IPS-15b (cell line): Measurements from ENCODE around the gene CSF1R.

ENCODE experiments used
- H3K27me3 ChIP-seq: one replicate; pipeline ENCODE4 v1.6.1; 2013; ENCODE audit warnings: low read length; ENCODE audit not compliant: control insufficient read depth, insufficient read depth
- H3K36me3 ChIP-seq: one replicate; pipeline ENCODE4 v1.6.1; 2013; ENCODE audit warnings: low read length; ENCODE audit not compliant: control insufficient read depth, insufficient read depth
- H3K4me1 ChIP-seq: one replicate; pipeline ENCODE4 v1.6.1; 2013; ENCODE audit warnings: mild to moderate bottlenecking, low read length; ENCODE audit not compliant: control insufficient read depth, insufficient read depth
- H3K4me3 ChIP-seq: one replicate; pipeline ENCODE4 v1.5.1; 2013; ENCODE audit warnings: low read depth, low read length
- H3K9ac ChIP-seq: one replicate; pipeline ENCODE4 v1.6.1; 2013; ENCODE audit warnings: low read depth, mild to moderate bottlenecking, low read length
- H3K9me3 ChIP-seq: one replicate; pipeline ENCODE4 v1.6.1; 2013; ENCODE audit warnings: mild to moderate bottlenecking, low read length; ENCODE audit not compliant: control insufficient read depth, insufficient read depth

The CSF1R gene

GRCh38 chr5:150022681-150023080 is 63.7 kb downstream of the CSF1R start:
- Histone ChIP-seq H3K9me3 (no peaks in the 10 kb centered on the region), H3K27me3 (no peaks in the 10 kb centered on the region), H3K9ac (no peak overlapping the region), H3K36me3 (peaks cover 25% of the 10 kb centered on the region), H3K4me1 (no peaks in the 10 kb centered on the region), H3K4me3 (no peak overlapping the region)

GRCh38 chr5:150022158-150022531 is 64.2 kb downstream of the CSF1R start:
- Histone ChIP-seq H3K9me3 (no peaks in the 10 kb centered on the region), H3K9ac (no peak overlapping the region), H3K4me1 (no peaks in the 10 kb centered on the region), H3K36me3 (peaks cover 24% of the 10 kb centered on the region), H3K4me3 (no peak overlapping the region), H3K27me3 (no peaks in the 10 kb centered on the region)

GRCh38 chr5:150021491-150022157 is 64.7 kb downstream of the CSF1R start:
- Histone ChIP-seq H3K27me3 (no peaks in the 10 kb centered on the region), H3K4me1 (no peaks in the 10 kb centered on the region), H3K9ac (no peak overlapping the region), H3K4me3 (no peak overlapping the region), H3K9me3 (no peaks in the 10 kb centered on the region), H3K36me3 (peaks cover 19% of the 10 kb centered on the region)

- no peaks in the 10 kb centered on the region for H3K4me1 ChIP-seq
- H3K27me3 ChIP-seq = no peaks in the 10 kb centered on the region
- peaks cover 17% of the 10 kb centered on the region for H3K36me3 ChIP-seq
- no peak overlapping the region for H3K4me3 ChIP-seq
- no peaks in the 10 kb centered on the region for H3K9me3 ChIP-seq
- H3K9ac ChIP-seq = no peak overlapping the region
Observed at GRCh38 chr5:150020249-150020648, 66.1 kb downstream of the CSF1R start.

GRCh38 chr5:150017226-150018005 is 68.9 kb downstream of the CSF1R start:
- Histone ChIP-seq H3K9me3 (peaks cover 3% of the 10 kb centered on the region), H3K36me3 (peaks cover 17% of the 10 kb centered on the region), H3K27me3 (no peaks in the 10 kb centered on the region), H3K9ac (no peak overlapping the region), H3K4me3 (no peak overlapping the region), H3K4me1 (no peaks in the 10 kb centered on the region)

GRCh38 chr5:150016537-150016936 is 69.8 kb downstream of the CSF1R start:
- Histone ChIP-seq H3K4me3 (no peak overlapping the region), H3K9ac (no peak overlapping the region), H3K4me1 (no peaks in the 10 kb centered on the region), H3K36me3 (peaks cover 18% of the 10 kb centered on the region), H3K9me3 (peaks cover 3% of the 10 kb centered on the region), H3K27me3 (no peaks in the 10 kb centered on the region)

- no peak overlapping the region for H3K4me3 ChIP-seq
Observed at GRCh38 chr5:150015415-150015814, 70.9 kb downstream of the CSF1R start.

GRCh38 chr5:150014456-150014855 is 71.9 kb downstream of the CSF1R start:
- Histone ChIP-seq H3K4me3 (no peak overlapping the region), H3K4me1 (no peaks in the 10 kb centered on the region), H3K36me3 (peaks cover 35% of the 10 kb centered on the region), H3K9me3 (peaks cover 3% of the 10 kb centered on the region), H3K27me3 (no peaks in the 10 kb centered on the region), H3K9ac (no peak overlapping the region)

More at GRCh38 chr5:150015415-150015814, 70.9 kb downstream of the CSF1R start:
- Histone ChIP-seq H3K27me3 (no peaks in the 10 kb centered on the region), H3K4me1 (no peaks in the 10 kb centered on the region), H3K36me3 (peaks cover 25% of the 10 kb centered on the region), H3K9me3 (peaks cover 3% of the 10 kb centered on the region), H3K9ac (no peak overlapping the region)

- H3K9me3 ChIP-seq = peaks cover 3% of the 10 kb centered on the region
Observed at GRCh38 chr5:150013931-150014330, 72.4 kb downstream of the CSF1R start.

GRCh38 chr5:150009671-150010387 is 76.5 kb downstream of the CSF1R start:
- H3K4me1 ChIP-seq = no peaks in the 10 kb centered on the region
- no peak overlapping the region for H3K4me3 ChIP-seq
- H3K36me3 ChIP-seq = peaks cover 31% of the 10 kb centered on the region
- no peak overlapping the region for H3K9ac ChIP-seq
- H3K9me3 ChIP-seq = peaks cover 3% of the 10 kb centered on the region
- no peaks in the 10 kb centered on the region for H3K27me3 ChIP-seq

More at GRCh38 chr5:150013931-150014330, 72.4 kb downstream of the CSF1R start:
- Histone ChIP-seq H3K36me3 (peaks cover 37% of the 10 kb centered on the region), H3K4me1 (no peaks in the 10 kb centered on the region), H3K9ac (no peak overlapping the region), H3K27me3 (no peaks in the 10 kb centered on the region), H3K4me3 (no peak overlapping the region)

GRCh38 chr5:150007050-150007449 is 79.3 kb downstream of the CSF1R start:
- Histone ChIP-seq H3K4me3 (no peak overlapping the region), H3K36me3 (peaks cover 20% of the 10 kb centered on the region)

More at GRCh38 chr5:150007050-150007449, 79.3 kb downstream of the CSF1R start:
- no peaks in the 10 kb centered on the region for H3K4me1 ChIP-seq
- no peaks in the 10 kb centered on the region for H3K9me3 ChIP-seq
- no peak overlapping the region for H3K9ac ChIP-seq
- H3K27me3 ChIP-seq = no peaks in the 10 kb centered on the region
